Caco-2 (cell line): Measurements from ENCODE around the gene KSR2. TPM values are rescaled to one million over a fixed set of nuclear protein-coding genes. Genes with fewer than 3 reads are reported as not detected.

ENCODE experiments used
- BruUV-seq: library from RNA; stranded (reverse); fragments of 400-500 nt; replicated peaks from 2 replicates; lab custom pipeline; 2021; lab: Mats Ljungman, UMichigan
- CTCF ChIA-PET: fragments of 300-600 bp; sonication (Branson Sonifier 250); formaldehyde crosslinking; loops from one replicate; lab custom pipeline; 2022; ENCODE audit warnings: antibody characterized with exemption; lab: Charles Lee
- POLR2A ChIA-PET: fragments of 300-600 bp; sonication (Branson Sonifier 250); formaldehyde crosslinking; loops from one replicate; lab custom pipeline; 2022; ENCODE audit warnings: antibody characterized with exemption; lab: Charles Lee
- DNase-seq, 2 experiments: peaks; one replicate each; pipeline versions ENCODE4 v3.0.0 to v3.0.0-alpha.2; 2020 to 2022
- H3K27me3 ChIP-seq: replicated peaks from 2 replicates; pipeline ENCODE4 v1.6.0; 2011; ENCODE audit warnings: low read length; ENCODE audit not compliant: control insufficient read depth, insufficient read depth
- H3K36me3 ChIP-seq: 2 replicates; pipeline ENCODE4 v1.5.1; 2011; ENCODE audit warnings: low read length; ENCODE audit not compliant: control insufficient read depth, insufficient read depth
- H3K4me1 ChIP-seq: fragments of 250-450 bp; sonication (Bioruptor Pico); 2 replicates; pipeline ENCODE4 v1.5.1; 2020; ENCODE audit warnings: mild to moderate bottlenecking
- H3K4me3 ChIP-seq: 2 replicates; pipeline ENCODE4 v1.5.1; 2011; ENCODE audit warnings: low read depth, mild to moderate bottlenecking, control low read depth, low read length
- H3K9me3 ChIP-seq: fragments of 250-450 bp; sonication (Bioruptor Pico); 2 replicates; pipeline ENCODE4 v1.5.1; 2020; ENCODE audit warnings: mild to moderate bottlenecking, moderate library complexity
- H3K27ac Mint-ChIP-seq: one replicate; pipeline ENCODE4 v1.8.0; 2022; ENCODE audit warnings: mixed read lengths; ENCODE audit not compliant: unreplicated experiment
- H3K27me3 Mint-ChIP-seq: one replicate; pipeline ENCODE4 v1.8.0; 2022; ENCODE audit warnings: mixed read lengths; ENCODE audit not compliant: insufficient read depth, unreplicated experiment
- H3K36me3 Mint-ChIP-seq: one replicate; pipeline ENCODE4 v1.8.0; 2022; ENCODE audit warnings: mild to moderate bottlenecking, mixed read lengths; ENCODE audit not compliant: insufficient read depth, unreplicated experiment
- H3K4me1 Mint-ChIP-seq: one replicate; pipeline ENCODE4 v1.8.0; 2022; ENCODE audit warnings: low read depth, mixed read lengths; ENCODE audit not compliant: unreplicated experiment
- H3K4me3 Mint-ChIP-seq: one replicate; pipeline ENCODE4 v1.8.0; 2022; ENCODE audit warnings: mild to moderate bottlenecking, moderate library complexity, mixed read lengths; ENCODE audit not compliant: unreplicated experiment
- H3K9me3 Mint-ChIP-seq: one replicate; pipeline ENCODE4 v1.8.0; 2022; ENCODE audit warnings: mixed read lengths; ENCODE audit not compliant: unreplicated experiment
- CTCF ChIP-seq, 2 experiments: fragments of 200-600 bp in 1 of 2; IDR thresholded peaks; 1 replicate in 1 of 2; 2 replicates in 1 of 2; pipeline versions ENCODE4 v1.5.1 to v1.8.0; 2011 to 2022; ENCODE audit warnings: antibody characterized with exemption in 1 of 2, control low read depth in 1 of 2, inconsistent platforms in 1 of 2, low read depth in 1 of 2, low read length in 1 of 2, mild to moderate bottlenecking in 1 of 2, moderate library complexity in 1 of 2; ENCODE audit not compliant: insufficient read depth in 1 of 2, severe bottlenecking in 1 of 2, unreplicated experiment in 1 of 2
- intact Hi-C: fragments of 100-400 bp; cut with micrococcal nuclease; formaldehyde crosslinking; loops from one replicate; pipeline ENCODE4 v1.10.0; 2022; ENCODE audit not compliant: unreplicated experiment
- total RNA-seq: library from RNA; stranded (reverse); gene quantifications from 2 replicates; pipeline ENCODE4 v1.2.3, GENCODE V29; 2022

KSR2 gene
- total RNA-seq, 1 experiment from 2014 or later = 0.66 TPM

GRCh38 chr12:117501076-117501869, 467.5 kb downstream of the KSR2 start:
- Mint-ChIP-seq H3K36me3 (no peaks in the 10 kb centered on the region), H3K4me1 (no peaks in the 10 kb centered on the region), H3K27ac (no peak overlapping the region), H3K4me3 (no peak overlapping the region), H3K27me3 (peaks cover 8% of the 10 kb centered on the region), H3K9me3 (no peaks in the 10 kb centered on the region)
- H3K4me1 ChIP-seq = no peaks in the 10 kb centered on the region; the same call in 1 of the 2 replicates
- no TSS peak for BruUV-seq
- POLR2A ChIA-PET = no interaction called here
- no peak for TF ChIP-seq CTCF (IDR thresholded peaks at IDR 0.05; ENCODE audit: insufficient read depth in 1 of 2, low read depth in 1 of 2, low read length in 1 of 2, severe bottlenecking in 1 of 2, unreplicated experiment in 1 of 2)
- no peaks in the 10 kb centered on the region for H3K36me3 ChIP-seq
- H3K4me3 ChIP-seq = no peak overlapping the region
- no peaks in the 10 kb centered on the region for H3K9me3 ChIP-seq
- intact Hi-C loops = no loop called here
- no peak for DNase-seq
- CTCF ChIA-PET = no interaction called here
- no peaks in the 10 kb centered on the region for H3K27me3 ChIP-seq

- Mint-ChIP-seq H3K27me3 (peaks cover 3% of the 10 kb centered on the region), H3K36me3 (no peaks in the 10 kb centered on the region), H3K9me3 (no peaks in the 10 kb centered on the region), H3K27ac (no peak overlapping the region), H3K4me3 (no peak overlapping the region), H3K4me1 (peaks cover 5% of the 10 kb centered on the region)
- Histone ChIP-seq H3K9me3 (no peaks in the 10 kb centered on the region), H3K36me3 (no peaks in the 10 kb centered on the region), H3K27me3 (no peaks in the 10 kb centered on the region), H3K4me1 (peaks cover 7% of the 10 kb centered on the region), H3K4me3 (no peak overlapping the region)
- CTCF ChIA-PET = no interaction called here
- no peak for TF ChIP-seq CTCF (IDR thresholded peaks at IDR 0.05; ENCODE audit: insufficient read depth in 1 of 2, low read depth in 1 of 2, low read length in 1 of 2, severe bottlenecking in 1 of 2, unreplicated experiment in 1 of 2)
- intact Hi-C loops = no loop called here
- BruUV-seq = no TSS peak
- POLR2A ChIA-PET = no interaction called here
- no peak for DNase-seq
These were observed 468.9 kb downstream of the KSR2 start for GRCh38 chr12:117499759-117500485.

GRCh38 chr12:117498880-117499279, 469.9 kb downstream of the KSR2 start:
- no TSS peak for BruUV-seq
- no peaks in the 10 kb centered on the region for H3K9me3 Mint-ChIP-seq
- H3K4me3 Mint-ChIP-seq = no peak overlapping the region
- POLR2A ChIA-PET = no interaction called here
- H3K4me1 Mint-ChIP-seq = peaks cover 7% of the 10 kb centered on the region
- Histone ChIP-seq H3K4me3 (no peak overlapping the region), H3K36me3 (no peaks in the 10 kb centered on the region), H3K27me3 (no peaks in the 10 kb centered on the region), H3K9me3 (no peaks in the 10 kb centered on the region), H3K4me1 (peaks cover 12% of the 10 kb centered on the region)
- H3K36me3 Mint-ChIP-seq = no peaks in the 10 kb centered on the region
- TF ChIP-seq CTCF (IDR thresholded peaks at IDR 0.05; ENCODE audit: insufficient read depth in 1 of 2, low read depth in 1 of 2, low read length in 1 of 2, severe bottlenecking in 1 of 2, unreplicated experiment in 1 of 2) = no peak
- CTCF ChIA-PET = interaction anchor here (0.5 kb wide), 1 partner anchor 376 kb away, joined by 5 read pairs; no protein-coding TSS in a partner anchor
- peaks cover 3% of the 10 kb centered on the region for H3K27me3 Mint-ChIP-seq
- no peak overlapping the region for H3K27ac Mint-ChIP-seq
- DNase-seq = no peak
- intact Hi-C loops = no loop called here
